DLD1 (cell line): ENCODE measurements around the gene ASPG.
"Not testable (repeated sequence)": the region's sequence is repeated elsewhere in the genome, so short reads cannot be mapped to it uniquely, and the experiment has no call there.

Experiments used
- in situ Hi-C: cut with HindIII; loops from 2 replicates; pipeline ENCODE4 v1.10.0; 2017; ENCODE audit warnings: low sequenced_read_pairs

The ASPG gene

DNA sequence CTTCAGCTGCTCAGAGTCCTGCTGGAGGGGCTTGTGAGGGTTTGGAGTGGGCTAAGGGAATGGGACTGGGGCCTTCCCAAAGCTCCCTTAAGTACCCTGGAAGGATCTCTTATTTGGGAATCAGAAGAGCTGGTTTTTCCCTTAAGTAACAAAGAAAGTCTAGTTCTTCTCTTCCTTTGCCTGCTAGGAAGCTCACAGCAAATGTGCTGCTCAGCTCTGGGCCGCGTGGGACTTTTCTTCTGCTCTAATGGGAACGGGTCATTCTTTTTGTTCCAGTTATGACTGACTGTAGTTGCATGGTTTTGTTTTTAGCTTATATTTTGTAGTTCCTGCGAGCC lies 58.9 kb downstream of the ASPG start:
- in situ Hi-C loops = no loop called here

DNA sequence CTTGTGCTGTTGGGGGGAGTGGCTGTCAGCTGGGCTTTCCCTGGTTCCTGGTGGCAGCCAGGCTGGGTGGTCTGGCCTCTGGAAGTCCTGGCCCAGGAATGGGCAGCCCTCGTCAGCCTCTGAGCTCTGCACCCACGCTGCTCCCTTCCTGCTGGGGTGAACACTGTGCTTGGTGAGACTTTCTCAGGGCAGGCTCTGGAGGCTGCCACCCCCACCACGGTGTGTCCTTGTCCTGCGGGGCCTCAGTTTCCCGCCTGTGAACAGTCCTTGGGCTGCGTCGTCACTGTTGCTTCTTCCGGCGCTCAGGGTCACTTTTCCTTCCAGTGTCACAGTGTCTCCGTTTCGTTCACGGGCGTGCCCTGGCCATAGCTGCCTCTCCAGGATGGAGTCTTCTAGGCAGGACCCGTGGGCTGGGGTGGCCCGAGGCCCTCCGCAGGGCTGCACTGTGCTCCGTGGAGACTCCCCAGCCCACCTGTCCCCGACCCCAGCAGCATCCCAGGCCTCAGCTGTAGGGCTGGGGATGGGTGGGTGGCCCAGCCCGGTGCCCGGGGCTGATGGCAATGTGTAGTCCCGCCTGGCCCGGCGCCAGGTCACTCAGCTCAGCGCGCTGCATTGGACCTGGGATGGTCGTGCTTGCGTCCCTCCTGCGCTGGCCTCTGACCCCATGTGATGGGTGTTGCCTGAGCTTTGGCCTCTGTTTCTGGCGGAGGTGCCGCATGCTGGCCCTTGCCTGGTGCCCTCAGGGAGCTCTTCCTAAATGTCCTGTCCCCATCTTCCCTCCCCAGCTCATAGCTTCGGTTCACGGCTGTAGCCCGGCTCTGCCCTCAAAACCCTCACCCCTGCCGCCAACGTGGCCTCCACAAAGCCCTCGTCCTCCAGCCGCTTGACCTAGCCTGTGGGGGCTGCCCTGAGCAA lies 59.7 kb downstream of the ASPG start:
- in situ Hi-C loops = no loop called here

DNA sequence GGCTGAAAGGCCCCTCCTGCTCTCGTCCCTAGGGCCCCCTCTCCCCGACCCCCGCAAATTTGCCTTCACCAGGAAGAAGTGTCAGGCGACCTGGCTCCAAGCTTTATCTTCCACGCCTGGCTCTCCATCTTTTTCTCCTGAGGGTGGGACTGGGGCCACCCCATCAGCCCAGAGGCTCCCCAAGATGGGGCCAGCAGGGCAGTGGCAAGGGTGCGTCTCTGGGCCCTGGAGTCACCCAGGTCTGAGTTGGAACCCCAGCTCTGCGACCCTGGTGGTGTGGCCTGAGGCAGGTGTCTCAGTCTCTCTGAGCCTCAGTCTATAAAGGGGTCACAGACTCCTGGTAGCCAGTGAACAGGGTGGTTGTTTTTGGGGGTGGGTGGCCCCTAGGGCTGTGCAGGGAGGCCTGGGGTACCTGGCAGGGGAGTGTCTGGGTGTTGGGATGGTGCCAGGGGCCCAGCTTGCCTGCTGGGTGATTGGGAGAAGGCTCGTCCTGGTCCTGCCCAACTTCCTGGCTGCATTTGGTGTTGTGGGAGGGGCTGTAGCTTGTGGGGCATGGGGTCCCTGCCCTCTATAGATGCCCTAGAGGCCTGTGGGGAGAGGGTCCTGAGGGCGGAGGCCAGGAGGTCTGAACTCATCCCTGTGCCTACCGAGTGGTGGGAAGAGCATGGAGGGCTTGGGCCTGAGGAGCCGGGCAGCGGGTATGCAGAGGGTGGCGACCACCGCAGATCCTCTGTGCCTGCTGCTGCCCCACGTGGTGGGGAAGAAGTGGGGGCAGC lies 60.5 kb downstream of the ASPG start:
- in situ Hi-C loops = no loop called here

DNA sequence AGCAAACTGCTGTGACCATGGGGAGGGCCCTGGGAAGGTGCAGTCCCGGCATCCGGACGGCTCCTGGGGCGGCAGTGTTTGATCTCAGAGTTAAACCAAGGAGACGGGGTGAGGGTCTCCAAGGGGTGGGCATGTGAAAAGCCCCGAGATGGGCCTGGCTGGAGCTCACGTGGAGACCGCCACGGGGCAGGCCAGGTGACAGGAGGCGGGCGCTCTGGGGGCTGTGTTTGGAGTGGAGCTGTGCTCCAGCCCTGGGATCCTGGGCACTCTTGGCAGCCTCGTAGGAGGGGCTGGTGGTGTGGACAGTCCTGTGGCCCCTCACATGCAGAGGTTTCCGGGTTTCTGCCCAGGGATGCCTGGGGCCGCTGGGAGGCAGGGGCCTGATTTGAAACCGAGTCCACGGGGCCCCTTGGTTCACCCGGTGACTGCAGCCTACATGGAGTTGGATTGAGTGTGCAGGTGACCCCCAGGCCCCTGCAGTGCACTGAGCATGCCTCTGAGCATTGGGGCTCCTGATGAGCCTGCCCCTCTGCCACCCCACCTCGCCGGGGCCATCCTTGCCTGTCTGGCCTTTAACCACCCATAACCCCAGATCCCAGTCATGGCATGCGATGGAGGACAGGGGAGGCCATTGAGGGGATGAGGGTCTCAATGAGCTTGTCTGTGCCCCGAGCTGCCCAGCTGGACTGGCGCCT lies 61.3 kb downstream of the ASPG start:
- in situ Hi-C loops = no loop called here

DNA sequence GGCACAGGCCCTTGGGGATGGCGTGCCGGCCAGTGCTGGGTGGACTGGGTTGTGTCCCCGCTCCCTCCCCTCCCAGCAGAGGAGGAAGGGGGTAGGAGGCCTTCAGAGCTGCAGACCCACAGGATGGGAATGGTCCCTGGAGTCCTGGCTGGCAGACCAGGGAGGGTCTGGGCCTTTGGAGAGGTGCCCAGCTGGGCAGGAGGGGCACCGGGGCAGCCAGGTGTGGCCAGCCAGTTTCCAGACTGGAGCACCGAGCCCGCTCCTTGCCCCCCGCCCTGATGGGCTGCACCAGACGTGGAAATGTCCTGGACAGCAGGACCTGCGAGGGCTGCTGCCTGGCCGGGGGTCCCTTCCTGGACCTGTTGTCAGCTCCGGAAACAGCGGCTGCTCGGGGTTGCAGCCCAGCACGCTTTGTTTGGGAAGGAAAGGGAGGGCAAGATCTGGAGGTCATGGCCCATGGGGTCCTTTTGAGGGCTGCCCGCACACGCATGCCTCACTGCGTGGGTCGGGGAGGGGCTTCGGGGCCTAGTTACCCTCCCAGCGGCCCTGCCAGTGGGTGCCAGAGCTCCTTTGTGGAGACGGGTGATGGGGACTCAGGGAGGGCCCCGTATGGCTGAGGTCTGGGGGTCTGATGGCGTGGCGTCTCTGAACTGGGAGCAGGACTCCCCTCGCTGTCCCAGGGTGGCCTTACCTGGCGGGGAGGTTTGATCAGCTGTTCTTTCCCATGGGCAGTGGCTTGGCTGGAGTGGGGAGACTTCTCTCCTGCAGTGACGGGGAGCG lies 62.0 kb downstream of the ASPG start:
- in situ Hi-C loops = no loop called here

DNA sequence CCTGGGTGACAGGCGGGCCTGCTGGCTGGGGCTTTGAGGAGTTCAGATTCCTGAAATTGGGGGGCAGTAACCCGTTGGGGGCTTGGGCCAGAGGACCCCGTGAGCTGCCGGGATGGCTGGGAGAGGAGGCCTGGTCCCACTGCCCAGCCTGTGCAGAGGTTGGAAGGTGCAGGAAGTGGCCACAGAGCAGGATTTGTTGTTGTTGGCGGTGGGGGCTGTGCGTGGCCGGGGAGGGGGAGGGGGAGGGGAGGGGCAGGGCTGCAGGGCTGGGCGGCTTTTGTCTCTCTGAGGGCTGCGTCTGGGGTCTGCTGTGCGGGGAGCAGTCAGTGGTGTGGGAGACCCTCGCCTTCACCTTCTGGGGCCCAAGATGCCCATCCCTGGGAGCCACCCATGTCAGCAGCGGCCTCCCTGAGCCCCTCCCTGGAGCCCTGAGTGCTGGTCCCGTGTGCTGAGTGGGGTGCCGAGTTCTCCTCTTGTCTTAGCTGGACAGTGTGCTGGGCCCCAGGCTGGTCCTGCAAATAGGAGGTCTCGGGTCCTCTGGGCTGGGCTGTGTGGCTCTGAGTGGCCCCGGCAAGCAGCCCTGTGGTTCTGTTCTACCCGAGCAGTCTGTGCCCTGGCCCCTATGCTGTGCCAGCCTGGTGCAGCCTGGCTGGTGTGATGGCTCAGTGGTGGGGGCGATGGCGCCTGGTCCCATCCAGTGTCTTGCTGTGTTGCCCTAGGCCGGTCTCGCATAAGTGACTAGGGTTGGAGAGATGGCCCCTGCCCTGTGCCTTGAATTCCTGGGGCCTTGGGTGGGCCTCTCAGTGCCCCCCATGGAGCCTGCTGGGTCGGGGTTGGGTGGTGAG lies 63.2 kb downstream of the ASPG start:
- in situ Hi-C loops = no loop called here

DNA sequence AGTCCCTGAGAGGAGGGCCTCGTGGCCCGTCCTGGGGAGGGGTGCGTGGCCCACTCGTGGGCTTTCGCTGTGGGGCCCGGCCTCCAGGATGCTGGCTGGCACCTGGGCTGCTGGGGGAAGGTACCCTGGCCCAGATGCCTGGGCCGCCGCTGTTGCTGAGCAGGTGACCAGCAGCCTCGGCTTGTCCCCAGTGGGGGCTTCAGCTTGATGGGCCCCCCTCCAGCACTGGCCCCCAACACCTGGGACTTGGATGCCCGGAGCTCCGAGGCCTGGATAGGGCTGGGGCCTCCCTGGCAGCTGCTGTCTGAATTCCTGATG lies 63.7 kb downstream of the ASPG start:
- in situ Hi-C loops = no loop called here

DNA sequence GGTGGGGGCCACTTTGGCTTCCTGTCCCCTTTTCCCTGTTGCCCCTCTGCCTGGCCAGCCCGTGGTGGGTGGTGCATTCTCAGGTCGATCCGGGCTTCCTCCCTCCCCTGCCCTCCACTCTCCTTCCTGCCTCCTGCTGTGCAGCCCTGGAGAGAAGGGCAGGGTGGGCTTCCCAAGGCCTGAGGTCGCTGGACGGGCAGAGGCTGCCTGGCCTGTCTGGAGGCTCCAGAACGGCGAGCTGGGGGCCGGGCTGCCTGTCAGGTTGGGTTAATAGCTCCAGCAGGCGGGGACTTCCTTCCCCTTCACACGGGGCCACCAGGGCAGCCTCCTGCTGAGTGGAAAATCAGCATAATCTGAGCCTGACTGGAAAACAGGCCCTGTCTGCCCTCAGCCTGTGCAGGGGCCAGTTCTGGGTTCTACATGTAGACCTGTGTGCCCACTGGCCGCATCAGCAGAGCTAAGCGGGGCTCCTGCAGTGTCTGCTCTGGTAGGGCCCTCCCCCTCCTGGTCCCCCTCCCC lies 64.2 kb downstream of the ASPG start:
- in situ Hi-C loops = no loop called here

DNA sequence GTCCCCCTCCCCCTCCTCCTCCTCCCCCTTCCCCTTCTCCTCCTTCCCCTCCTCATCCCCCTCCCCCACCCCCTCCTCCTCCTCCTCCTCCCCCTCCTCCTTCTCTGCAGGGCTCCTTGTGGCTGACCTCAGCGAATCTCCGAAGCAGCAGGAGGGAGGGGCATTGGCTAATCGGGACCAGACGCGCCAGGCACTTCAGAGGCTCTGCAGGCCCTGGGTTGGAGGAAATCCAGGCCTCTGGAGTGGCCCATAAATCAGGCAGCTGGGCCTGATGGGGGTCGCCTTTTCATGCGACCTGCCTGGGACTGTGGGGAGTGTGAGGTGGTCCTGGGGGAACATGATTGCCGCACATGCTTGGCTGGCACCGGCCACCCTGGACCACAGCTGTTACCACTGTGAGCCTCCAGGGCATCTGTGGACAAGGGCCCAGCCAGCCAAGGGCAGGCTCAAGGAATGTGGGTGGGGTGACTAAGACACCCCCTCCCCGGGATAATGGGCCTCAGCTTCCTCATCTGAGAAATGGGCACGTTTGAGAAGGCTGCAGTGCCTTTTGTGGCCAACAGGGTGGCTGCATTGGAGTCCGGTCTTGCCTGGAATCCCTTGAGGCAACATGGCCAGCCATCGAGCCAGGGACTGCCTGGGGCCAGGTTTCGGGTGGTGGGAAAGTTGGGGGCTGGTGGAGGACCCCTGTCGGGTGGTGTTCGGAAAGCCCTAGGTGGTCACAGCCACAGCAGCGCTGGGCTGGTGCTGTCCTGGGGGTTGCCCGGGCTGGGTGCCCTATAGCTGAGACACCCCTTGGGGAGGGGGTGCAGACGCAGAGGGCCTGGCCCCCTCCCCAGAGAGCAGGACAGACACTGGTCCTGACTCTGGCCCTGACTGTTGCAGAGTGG lies 64.9 kb downstream of the ASPG start:
- in situ Hi-C loops = no loop called here

DNA sequence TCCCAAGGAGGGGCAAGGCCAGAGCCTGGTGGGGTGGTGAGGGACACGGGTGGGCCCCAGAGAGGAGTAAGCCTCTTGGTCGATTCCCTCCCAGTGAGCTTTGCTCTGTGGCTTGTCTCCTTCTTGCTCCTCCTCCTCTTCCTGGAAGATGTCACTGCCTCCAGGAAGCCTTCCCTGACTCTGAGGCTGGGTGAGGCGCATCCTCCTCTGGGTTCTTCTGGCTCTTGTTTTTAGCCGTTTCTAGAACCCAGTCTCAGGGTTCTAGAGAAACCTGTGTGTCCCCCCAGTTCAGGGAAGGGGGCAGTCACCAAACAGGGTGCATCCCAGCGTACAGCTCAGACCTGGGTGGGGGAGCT lies 65.5 kb downstream of the ASPG start:
- in situ Hi-C loops = no loop called here

DNA sequence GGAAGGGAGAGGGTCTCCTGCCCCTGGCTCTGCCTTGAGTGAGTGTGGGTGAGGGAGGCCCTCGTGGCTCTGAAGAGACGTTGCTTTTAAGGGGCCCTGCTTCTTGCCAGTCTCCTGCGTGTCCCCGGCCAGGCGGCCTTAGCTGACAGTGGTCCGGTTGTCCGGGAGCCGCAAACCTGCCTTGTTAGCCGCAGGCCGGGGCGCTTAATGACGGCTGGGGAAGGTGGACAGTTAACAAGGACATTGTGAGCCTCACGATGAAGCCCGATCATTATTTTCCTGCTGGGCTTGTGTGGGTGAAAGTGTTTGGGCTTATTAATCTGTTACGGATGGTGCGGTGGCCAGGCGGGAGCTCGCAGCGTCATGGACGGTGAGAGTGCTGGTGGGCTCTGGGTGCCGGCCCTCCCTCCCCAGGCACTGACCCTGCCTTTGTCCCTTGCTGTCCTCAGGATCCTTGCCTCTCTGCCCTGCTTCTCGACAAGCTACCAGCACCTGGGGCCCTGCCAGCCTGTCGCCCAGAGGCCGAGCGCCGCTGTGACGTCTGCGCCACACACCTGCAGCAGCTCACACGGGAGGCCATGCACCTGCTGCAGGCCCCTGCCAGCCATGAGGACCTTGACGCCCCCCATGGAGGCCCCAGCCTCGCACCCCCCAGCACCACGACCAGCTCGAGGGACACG lies 66.2 kb downstream of the ASPG start:
- in situ Hi-C loops = no loop called here

DNA sequence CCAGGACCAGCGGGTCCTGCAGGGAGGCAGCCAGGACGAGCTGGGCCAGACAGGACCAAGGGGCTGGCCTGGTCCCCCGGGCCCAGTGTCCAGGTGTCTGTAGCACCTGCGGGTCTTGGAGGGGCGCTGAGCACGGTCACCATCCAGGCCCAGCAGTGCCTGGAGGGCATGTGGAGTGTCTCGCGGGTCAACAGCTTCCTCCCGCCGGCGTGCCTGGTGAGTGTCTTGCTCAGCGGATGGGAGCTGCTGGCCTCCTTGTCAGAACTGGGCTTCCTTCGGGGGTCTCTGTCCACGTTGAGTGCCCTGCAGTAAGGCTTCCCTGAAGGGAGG lies 66.7 kb downstream of the ASPG start:
- in situ Hi-C loops = no loop called here

DNA sequence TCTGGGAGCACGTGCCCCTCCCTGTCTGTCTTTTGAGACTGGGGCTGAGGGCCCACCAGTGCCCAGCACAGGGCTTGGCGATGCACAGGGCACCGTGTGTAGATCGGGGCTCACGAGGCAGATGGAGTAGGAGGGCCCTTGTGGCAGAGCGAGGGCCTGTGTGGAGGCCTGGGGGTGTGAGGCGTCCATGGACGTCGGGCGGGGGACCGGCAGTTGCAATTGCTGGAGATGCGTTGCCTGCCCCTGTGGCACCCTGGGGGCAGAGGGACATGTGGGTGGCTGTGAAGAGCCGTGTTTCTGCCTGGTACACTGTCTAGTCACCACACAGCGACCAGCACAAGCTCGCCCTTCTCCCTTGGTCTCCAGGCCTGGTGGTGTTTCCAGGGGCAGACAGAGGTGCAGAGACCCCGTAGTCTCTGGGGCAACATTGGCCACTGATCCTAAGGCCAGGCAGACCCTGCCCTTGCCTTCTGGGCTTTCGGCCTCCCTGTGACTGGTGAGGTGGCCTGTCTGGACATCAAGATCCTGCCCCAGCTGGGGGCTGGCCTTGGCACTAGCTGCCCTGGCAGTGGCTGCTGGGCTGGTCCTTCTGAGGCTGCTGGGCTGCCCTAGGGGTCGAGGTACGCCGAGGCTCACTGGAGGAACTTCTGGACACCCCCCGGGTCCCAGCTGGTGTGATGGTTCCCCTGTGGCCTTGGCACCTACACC lies 67.3 kb downstream of the ASPG start:
- in situ Hi-C loops = no loop called here

DNA sequence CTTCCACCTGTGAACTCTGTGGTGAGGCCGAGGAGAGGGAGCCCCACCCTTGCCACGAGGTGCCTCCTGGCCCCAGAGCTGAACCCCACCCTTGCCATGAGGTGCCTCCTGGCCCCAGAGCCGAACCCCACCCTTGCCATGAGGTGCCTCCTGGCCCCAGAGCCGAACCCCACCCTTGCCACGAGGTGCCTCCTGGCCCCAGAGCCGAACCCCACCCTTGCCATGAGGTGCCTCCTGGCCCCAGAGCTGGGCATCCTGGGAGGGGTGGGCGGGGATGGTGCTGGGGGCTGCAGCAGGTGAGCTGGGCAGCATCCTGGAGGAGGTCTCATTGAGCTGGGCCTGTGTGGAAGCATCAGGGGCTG lies 67.9 kb downstream of the ASPG start:
- in situ Hi-C loops = not testable (repeated sequence)

DNA sequence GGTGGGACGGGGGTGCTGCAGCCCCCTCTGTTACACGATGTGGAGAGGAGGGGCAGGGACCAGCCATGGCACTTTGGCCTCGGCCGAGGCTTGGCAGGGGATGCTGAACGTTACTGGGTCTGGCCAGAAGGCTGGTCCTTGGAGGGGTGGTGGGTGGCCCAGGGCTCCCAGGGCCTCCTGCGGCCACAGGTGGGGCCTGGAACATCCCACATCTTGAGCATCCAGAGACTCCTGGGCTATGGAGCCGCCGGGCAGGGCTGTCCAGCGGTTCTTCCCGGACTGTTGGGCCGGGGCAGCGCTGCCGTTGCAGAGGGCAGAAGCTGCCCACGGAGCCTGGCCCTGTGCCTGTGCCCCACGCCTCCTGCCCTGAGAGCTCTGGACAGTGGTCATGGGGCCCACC lies 68.7 kb downstream of the ASPG start:
- in situ Hi-C loops = no loop called here

DNA sequence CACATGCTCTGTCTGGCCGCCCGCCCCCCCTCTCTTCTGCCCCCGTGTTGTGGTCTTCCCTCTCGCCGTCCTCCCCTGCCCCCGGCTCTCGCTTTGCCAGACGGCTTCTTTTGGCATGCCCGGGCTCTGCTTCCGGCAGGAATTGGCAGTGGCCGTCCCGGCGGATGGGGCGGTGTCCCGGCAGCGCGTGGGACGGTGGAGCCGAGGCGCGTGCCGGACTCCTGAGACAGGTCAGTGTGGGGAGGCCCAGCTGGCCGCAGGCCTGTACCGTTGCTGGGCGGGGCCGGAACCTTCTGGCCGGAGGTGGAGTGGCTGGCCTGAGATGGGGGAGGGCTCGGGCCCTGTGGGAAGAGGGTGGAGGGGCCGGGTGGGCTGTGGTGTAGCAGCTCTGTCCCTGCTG lies 70.0 kb downstream of the ASPG start:
- in situ Hi-C loops = no loop called here

DNA sequence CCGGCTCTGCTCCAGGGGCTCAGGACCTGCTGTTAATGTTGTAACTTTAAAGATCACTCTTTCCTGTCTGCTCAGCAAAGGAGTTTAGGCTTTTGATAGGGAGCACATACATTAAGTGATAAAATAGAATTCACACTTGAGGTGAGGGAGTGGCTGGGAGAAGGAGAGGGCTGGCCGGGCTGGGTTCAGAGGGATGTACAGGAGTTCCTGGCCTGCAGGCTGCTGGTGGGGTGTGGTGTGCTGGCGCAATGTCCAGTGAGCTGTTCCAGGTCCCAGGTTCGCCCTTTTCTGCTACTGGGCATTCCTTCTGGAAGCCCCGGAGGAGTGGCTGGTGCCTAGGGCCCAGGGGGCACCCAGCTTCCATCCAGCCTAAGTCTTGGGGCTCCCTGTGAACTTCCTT lies 70.6 kb downstream of the ASPG start:
- in situ Hi-C loops = no loop called here
